HEK293 (cell line): ENCODE measurements around the gene MORN1.

Experiments
- ELK4 ChIP-seq: IDR thresholded peaks from 2 replicates; pipeline ENCODE4 v1.6.1; 2011; ENCODE audit warnings: mild to moderate bottlenecking, low read depth, low read length, borderline replicate concordance
- HOXC10 ChIP-seq: sonication (generic); formaldehyde crosslinking; IDR thresholded peaks from 2 replicates; pipeline ENCODE4 v1.8.1; 2023; ENCODE audit warnings: mild to moderate bottlenecking, missing genetic modification reagents
- HOXD13 ChIP-seq: sonication (generic); formaldehyde crosslinking; IDR thresholded peaks from 2 replicates; pipeline ENCODE4 v1.8.0; 2022; ENCODE audit warnings: missing genetic modification reagents, borderline replicate concordance
- KLF16 ChIP-seq: fragments of 450-650 bp; formaldehyde crosslinking; IDR thresholded peaks from 2 replicates; pipeline ENCODE4 v1.5.1; 2017; ENCODE audit warnings: missing biosample characterization, missing genetic modification characterization
- MEIS1 ChIP-seq: sonication (generic); formaldehyde crosslinking; IDR thresholded peaks from 2 replicates; pipeline ENCODE4 v1.8.1; 2022; ENCODE audit warnings: missing genetic modification reagents, mild to moderate bottlenecking, borderline replicate concordance
- OVOL3 ChIP-seq: fragments of 450-650 bp; formaldehyde crosslinking; IDR thresholded peaks from 2 replicates; pipeline ENCODE4 v1.5.1; 2016; ENCODE audit warnings: missing biosample characterization, missing genetic modification characterization
- PRDM10 ChIP-seq: fragments of 450-650 bp; formaldehyde crosslinking; IDR thresholded peaks from 2 replicates; pipeline ENCODE4 v1.5.1; 2016; ENCODE audit warnings: missing biosample characterization, missing genetic modification characterization
- SCRT1 ChIP-seq: fragments of 450-650 bp; formaldehyde crosslinking; IDR thresholded peaks from 2 replicates; pipeline ENCODE4 v1.5.1; 2016; ENCODE audit warnings: missing biosample characterization, missing genetic modification characterization, borderline replicate concordance
- WT1 ChIP-seq: fragments of 450-650 bp; formaldehyde crosslinking; IDR thresholded peaks from 2 replicates; pipeline ENCODE4 v1.5.1; 2016; ENCODE audit warnings: missing biosample characterization, missing genetic modification characterization
- ZBTB1 ChIP-seq: fragments of 450-650 bp; formaldehyde crosslinking; IDR thresholded peaks from 2 replicates; pipeline ENCODE4 v1.5.1; 2016; ENCODE audit warnings: missing biosample characterization, missing genetic modification characterization
- ZFP3 ChIP-seq: fragments of 450-650 bp; formaldehyde crosslinking; IDR thresholded peaks from 2 replicates; pipeline ENCODE4 v1.5.1; 2016; ENCODE audit warnings: low read depth, missing biosample characterization, missing genetic modification characterization
- ZFP41 ChIP-seq: fragments of 450-650 bp; formaldehyde crosslinking; IDR thresholded peaks from 2 replicates; pipeline ENCODE4 v1.5.1; 2016; ENCODE audit warnings: missing biosample characterization, missing genetic modification characterization, borderline replicate concordance
- ZNF19 ChIP-seq: fragments of 450-650 bp; formaldehyde crosslinking; IDR thresholded peaks from 2 replicates; pipeline ENCODE4; 2016; ENCODE audit warnings: missing biosample characterization, missing genetic modification characterization, low read depth
- ZNF24 ChIP-seq: fragments of 450-650 bp; formaldehyde crosslinking; IDR thresholded peaks from 2 replicates; pipeline ENCODE4 v1.5.1; 2016; ENCODE audit warnings: missing biosample characterization, missing genetic modification characterization
- ZNF280D ChIP-seq: fragments of 450-650 bp; formaldehyde crosslinking; IDR thresholded peaks from 2 replicates; pipeline ENCODE4 v1.5.1; 2016; ENCODE audit warnings: missing biosample characterization, missing genetic modification characterization
- ZNF292 ChIP-seq: fragments of 450-650 bp; formaldehyde crosslinking; IDR thresholded peaks from 2 replicates; pipeline ENCODE4 v1.5.1; 2016; ENCODE audit warnings: low read depth, missing biosample characterization, missing genetic modification characterization, borderline replicate concordance
- ZNF335 ChIP-seq: fragments of 450-650 bp; formaldehyde crosslinking; conservative IDR thresholded peaks from 2 replicates; pipeline ENCODE4 v1.5.1; 2016; ENCODE audit warnings: missing biosample characterization, missing genetic modification characterization
- ZNF354C ChIP-seq: fragments of 450-650 bp; formaldehyde crosslinking; IDR thresholded peaks from 2 replicates; pipeline ENCODE4 v1.5.1; 2016; ENCODE audit warnings: missing biosample characterization, missing genetic modification characterization, low read depth, borderline replicate concordance
- ZNF362 ChIP-seq: fragments of 450-650 bp; formaldehyde crosslinking; IDR thresholded peaks from 2 replicates; pipeline ENCODE4 v1.5.1; 2016; ENCODE audit warnings: missing biosample characterization, missing genetic modification characterization
- ZNF394 ChIP-seq: fragments of 450-650 bp; formaldehyde crosslinking; IDR thresholded peaks from 2 replicates; pipeline ENCODE4 v1.5.1; 2016; ENCODE audit warnings: missing biosample characterization, missing genetic modification characterization, mild to moderate bottlenecking, moderate library complexity, borderline replicate concordance
- ZNF510 ChIP-seq: fragments of 450-650 bp; formaldehyde crosslinking; IDR thresholded peaks from 2 replicates; pipeline ENCODE4 v1.5.1; 2018; ENCODE audit warnings: mild to moderate bottlenecking, missing genetic modification characterization, missing biosample characterization; ENCODE audit not compliant: insufficient replicate concordance
- ZNF580 ChIP-seq: fragments of 450-650 bp; formaldehyde crosslinking; IDR thresholded peaks from 2 replicates; pipeline ENCODE4 v1.5.1; 2016; ENCODE audit warnings: missing biosample characterization, missing genetic modification characterization
- ZNF624 ChIP-seq: fragments of 450-650 bp; formaldehyde crosslinking; IDR thresholded peaks from 2 replicates; pipeline ENCODE4 v1.5.1; 2017; ENCODE audit warnings: missing biosample characterization, missing genetic modification characterization
- ZNF692 ChIP-seq: fragments of 450-650 bp; formaldehyde crosslinking; IDR thresholded peaks from 2 replicates; pipeline ENCODE4 v1.5.1; 2016; ENCODE audit warnings: missing biosample characterization, missing genetic modification characterization
- ZNF76 ChIP-seq: fragments of 450-650 bp; formaldehyde crosslinking; IDR thresholded peaks from 2 replicates; pipeline ENCODE4; 2016; ENCODE audit warnings: low read depth, missing biosample characterization, missing genetic modification characterization, borderline replicate concordance
- ZNF843 ChIP-seq: fragments of 450-650 bp; formaldehyde crosslinking; IDR thresholded peaks from 2 replicates; pipeline ENCODE4 v1.5.1; 2016; ENCODE audit warnings: missing biosample characterization, missing genetic modification characterization
- ZSCAN23 ChIP-seq: fragments of 450-650 bp; formaldehyde crosslinking; IDR thresholded peaks from 2 replicates; pipeline ENCODE4 v1.5.1; 2016; ENCODE audit warnings: missing biosample characterization, missing genetic modification characterization
- ZSCAN30 ChIP-seq: fragments of 450-650 bp; IDR thresholded peaks from 2 replicates; pipeline ENCODE4 v1.5.1; 2018; ENCODE audit warnings: missing biosample characterization, mild to moderate bottlenecking, missing genetic modification characterization, moderate library complexity
- ZXDB ChIP-seq: fragments of 450-650 bp; formaldehyde crosslinking; IDR thresholded peaks from 2 replicates; pipeline ENCODE4 v1.5.1; 2016; ENCODE audit warnings: missing biosample characterization, missing genetic modification characterization

MORN1 gene

GRCh38 chr1:2381741-2382620 lies 9.4 kb downstream of the MORN1 start (continued):
- TF ChIP-seq ZNF354C (no peak), ZNF394 (tag by site-specific recombination) (no peak), ZBTB1 (tag by site-specific recombination) (no peak), ZNF692 (tag by site-specific recombination) (no peak), HOXC10 (CRISPR knock-in tag) (no peak), ZNF362 (tag by site-specific recombination) (no peak), ZNF280D (tag by site-specific recombination) (no peak), ZNF76 (tag by site-specific recombination) (no peak), HOXD13 (CRISPR knock-in tag) (no peak), PRDM10 (tag by site-specific recombination) (no peak), SCRT1 (no peak), ZNF624 (tag by site-specific recombination) (no peak), ZNF843 (tag by site-specific recombination) (no peak), ZNF510 (tag by site-specific recombination) (no peak), ZSCAN30 (tag by site-specific recombination) (0 out of 2 replicates have a peak, but pooled peaks have one; percentile 28), MEIS1 (CRISPR knock-in tag) (no peak), ZFP41 (tag by site-specific recombination) (no peak), KLF16 (tag by site-specific recombination) (no peak), ZNF292 (no peak), ZNF580 (tag by site-specific recombination) (no peak), ZSCAN23 (tag by site-specific recombination) (no peak), ZXDB (tag by site-specific recombination) (no peak), ZNF19 (tag by site-specific recombination) (no peak), WT1 (tag by site-specific recombination) (no peak), ZNF24 (tag by site-specific recombination) (no peak), ELK4 (no peak), OVOL3 (tag by site-specific recombination) (no peak), ZFP3 (tag by site-specific recombination) (no peak), ZNF335 (0 out of 2 replicates have a peak, but pooled peaks have one; percentile 18)
